Measurements from ENCODE around the gene DUS4L.

DNA sequence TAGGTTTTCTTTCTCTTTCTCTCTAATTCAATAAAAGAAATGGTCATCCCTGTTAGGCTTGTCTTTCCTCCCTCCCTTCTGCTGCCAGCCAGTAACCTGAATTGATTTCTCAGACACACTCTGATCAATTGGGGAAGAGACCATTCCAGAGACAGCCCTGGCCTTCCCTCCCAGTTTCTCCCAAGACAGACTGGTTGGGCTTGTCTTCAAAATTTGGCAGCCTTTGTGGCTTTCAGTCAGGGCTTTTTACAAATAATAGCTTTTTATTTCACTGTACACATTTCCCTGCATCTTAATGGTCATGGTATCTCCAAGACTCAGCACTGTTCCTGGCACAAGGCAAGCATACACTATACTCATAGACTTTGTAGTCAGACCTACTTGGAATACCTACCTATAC lies 50.2 kb downstream of the DUS4L start:
- no peak for TF ChIP-seq POLR2AphosphoS5 (IDR thresholded peaks at IDR 0.05; ENCODE audit: low read depth, low read length)
- TF ChIP-seq POU2F2 (IDR thresholded peaks at IDR 0.05; ENCODE audit: low read depth, low read length) = no peak
- TF ChIP-seq POLR2A (IDR thresholded peaks at IDR 0.05; ENCODE audit: low read depth, low read length) = no peak

Data from GM12891 (cell line).